IMR-90 (cell line): Measurements from ENCODE around the gene ZNF286A. TPM values are rescaled to one million over a fixed set of nuclear protein-coding genes. Genes with fewer than 3 reads are reported as not detected.

Experiments
- microRNA-seq, 2 experiments: library from miRNA; stranded (forward) in 1 of 2; unstranded in 1 of 2; fragments of 10-50 nt in 1 of 2; fragments of <30 nt in 1 of 2; gene quantifications in 1 of 2; microRNA quantifications in 1 of 2; one replicate each; pipeline versions ENCODE3 to v1.1.0; 2013 to 2020; ENCODE audit not compliant: insufficient read depth in 1 of 2, insufficient read length in 1 of 2, unreplicated experiment in 1 of 2
- polyA plus RNA-seq, 3 experiments: library from polyadenylated mRNA; depleted of rRNA; stranded (reverse); fragments of >200 nt; gene quantifications; 2 replicates each; pipeline ENCODE4 v1.2.3, GENCODE V29; 2012; ENCODE audit warnings: low replicate concordance in 1 of 3
- small RNA-seq, 5 experiments: library from RNA; depleted of rRNA; stranded (forward); fragments of <200 nt; gene quantifications; one replicate each; pipeline ENCODE3, GENCODE V24; 2012
- total RNA-seq: library from RNA; depleted of rRNA; stranded (reverse); fragments of >200 nt; gene quantifications from 2 replicates; pipeline ENCODE4 v1.2.3, GENCODE V29; 2012; rRNA removed

Gene ZNF286A
- total and polyA plus RNA-seq, 2 of the 4 experiments (the other 2 are of a cell fraction), result 19.8 to 37.6 TPM

Small RNA genes lying within 50 kb of the gene (microRNA-seq; reads per million reads assigned to microRNA genes)
- not detected for gene ZNF29P (ENCODE audit: insufficient read depth, insufficient read length)

Small RNA genes lying within 50 kb of the gene (small RNA-seq; reads per million reads assigned to genes)
- gene ZNF29P, result 0 reads per million in 5 experiments

Other genes starting within 250 kb of the ZNF286A start
- 0.56 and 0.90 TPM in 2 replicates for gene CDRT4, start 232.1 kb upstream of the ZNF286A start, total RNA-seq
- 2.7 and 3.7 TPM in 2 replicates for gene CDRT4, start 232.1 kb upstream of the ZNF286A start, polyA plus RNA-seq (2012; rRNA removed)
- gene TVP23C, start 136.3 kb upstream of the ZNF286A start, total RNA-seq, result 12.0 and 22.5 TPM in 2 replicates
- 3.6 and 7.5 TPM in 2 replicates for gene TVP23C, start 136.3 kb upstream of the ZNF286A start, polyA plus RNA-seq (2012; rRNA removed)
- gene FBXW10B, start 80.0 kb upstream of the ZNF286A start, total RNA-seq, result under 0.01 and 0.28 TPM in 2 replicates
- 0.23 and 0.43 TPM in 2 replicates for gene FBXW10B, start 80.0 kb upstream of the ZNF286A start, polyA plus RNA-seq (2012; rRNA removed)
- 50.3 and 52.5 TPM in 2 replicates for gene TRIM16, start 15.4 kb upstream of the ZNF286A start, total RNA-seq
- 18.9 and 22.3 TPM in 2 replicates for gene TRIM16, start 15.4 kb upstream of the ZNF286A start, polyA plus RNA-seq (2012; rRNA removed)
- not detected in 2 replicates for gene TBC1D26, start 32.5 kb downstream of the ZNF286A start, total RNA-seq
- gene TBC1D26, start 32.5 kb downstream of the ZNF286A start, polyA plus RNA-seq (2012; rRNA removed), result 0.02 and 0.04 TPM in 2 replicates
- 5.2 and 5.8 TPM in 2 replicates for gene ADORA2B, start 245.4 kb downstream of the ZNF286A start, total RNA-seq
- gene ADORA2B, start 245.4 kb downstream of the ZNF286A start, polyA plus RNA-seq (2012; rRNA removed), result 5.5 and 6.1 TPM in 2 replicates